ACC112 (cell line): ENCODE data around the gene TM9SF4.

Source experiments
- H2AFZ ChIP-seq: fragments of 200-600 bp; sonication (generic); one replicate; pipeline ENCODE4 v1.6.0; 2017; ENCODE audit warnings: antibody characterized with exemption, low read length; ENCODE audit not compliant: unreplicated experiment
- H3K27ac ChIP-seq: fragments of 200-600 bp; sonication (generic); 2 replicates; pipeline ENCODE4 v1.5.1; 2014; ENCODE audit warnings: low read depth, mild to moderate bottlenecking, antibody characterized with exemption, low read length, moderate library complexity
- H3K27me3 ChIP-seq: fragments of 200-600 bp; sonication (generic); 2 replicates; pipeline ENCODE4 v1.6.1; 2014; ENCODE audit warnings: mild to moderate bottlenecking, antibody characterized with exemption, low read length, moderate library complexity, mixed read lengths; ENCODE audit not compliant: insufficient read depth
- H3K36me3 ChIP-seq: fragments of 200-600 bp; sonication (generic); 2 replicates; pipeline ENCODE4 v1.6.1; 2016; ENCODE audit warnings: mild to moderate bottlenecking, antibody characterized with exemption, low read length, moderate library complexity, mixed read lengths; ENCODE audit not compliant: insufficient read depth
- H3K4me1 ChIP-seq: fragments of 200-600 bp; sonication (generic); one replicate; pipeline ENCODE4 v1.6.1; 2016; ENCODE audit warnings: low read length, mixed read lengths; ENCODE audit not compliant: insufficient read depth, unreplicated experiment, control insufficient read depth
- H3K4me3 ChIP-seq: fragments of 200-600 bp; sonication (generic); 2 replicates; pipeline ENCODE4 v1.5.1; 2014; ENCODE audit warnings: mild to moderate bottlenecking, low read depth, low read length
- H3K79me2 ChIP-seq: fragments of 200-600 bp; sonication (generic); one replicate; pipeline ENCODE4 v1.6.0; 2016; ENCODE audit warnings: low read length; ENCODE audit not compliant: control insufficient read depth, unreplicated experiment, insufficient read depth

Gene TM9SF4, protein sequence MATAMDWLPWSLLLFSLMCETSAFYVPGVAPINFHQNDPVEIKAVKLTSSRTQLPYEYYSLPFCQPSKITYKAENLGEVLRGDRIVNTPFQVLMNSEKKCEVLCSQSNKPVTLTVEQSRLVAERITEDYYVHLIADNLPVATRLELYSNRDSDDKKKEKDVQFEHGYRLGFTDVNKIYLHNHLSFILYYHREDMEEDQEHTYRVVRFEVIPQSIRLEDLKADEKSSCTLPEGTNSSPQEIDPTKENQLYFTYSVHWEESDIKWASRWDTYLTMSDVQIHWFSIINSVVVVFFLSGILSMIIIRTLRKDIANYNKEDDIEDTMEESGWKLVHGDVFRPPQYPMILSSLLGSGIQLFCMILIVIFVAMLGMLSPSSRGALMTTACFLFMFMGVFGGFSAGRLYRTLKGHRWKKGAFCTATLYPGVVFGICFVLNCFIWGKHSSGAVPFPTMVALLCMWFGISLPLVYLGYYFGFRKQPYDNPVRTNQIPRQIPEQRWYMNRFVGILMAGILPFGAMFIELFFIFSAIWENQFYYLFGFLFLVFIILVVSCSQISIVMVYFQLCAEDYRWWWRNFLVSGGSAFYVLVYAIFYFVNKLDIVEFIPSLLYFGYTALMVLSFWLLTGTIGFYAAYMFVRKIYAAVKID

DNA sequence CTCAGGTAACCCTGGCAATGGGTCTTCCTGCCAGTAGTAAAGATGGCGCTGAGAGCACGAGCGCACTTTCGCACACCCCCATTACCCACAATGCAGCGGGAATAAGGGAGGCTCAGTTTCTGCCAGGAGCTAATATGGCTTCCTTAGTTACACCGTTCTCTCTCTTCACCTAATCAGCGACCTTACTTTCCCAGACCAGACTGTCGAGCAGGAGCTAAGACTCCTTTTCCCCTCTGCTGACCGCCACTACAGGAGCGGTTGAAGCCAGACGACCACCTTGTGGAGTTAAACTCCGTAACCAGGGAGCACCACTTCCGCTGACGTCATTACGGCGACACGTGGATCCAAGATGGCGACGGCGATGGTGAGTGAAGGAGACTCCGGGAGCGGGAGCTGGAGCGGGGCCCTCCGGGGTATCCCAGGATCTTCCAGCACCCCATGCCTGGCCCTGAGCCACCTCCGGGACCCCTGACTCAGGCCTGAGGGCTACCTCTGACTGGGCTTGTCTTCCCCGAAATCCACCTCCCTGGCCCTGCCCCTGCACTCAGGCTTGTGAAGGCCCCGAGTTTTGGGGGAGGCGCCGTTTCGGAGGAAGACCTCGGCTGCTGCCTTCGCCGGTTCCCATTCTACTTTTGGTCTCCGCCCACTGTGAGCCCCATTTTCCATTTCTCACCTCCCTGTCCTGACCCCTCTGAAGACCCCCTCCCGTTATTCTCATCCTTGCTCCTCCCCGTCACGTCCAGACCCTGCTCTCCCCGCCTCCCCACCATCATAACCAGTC is at the start of gene TM9SF4:
TSS of gene TM9SF4 (plus strand) at position 323 of the 781 bp plus-strand sequence. CDS start at position 350, 27 bp downstream.
- Histone ChIP-seq H3K36me3 (no peaks in the 10 kb centered on the region), H2AFZ (peak within 1 kb of the TSS; percentile 99), H3K27me3 (no peaks in the 10 kb centered on the region), H3K27ac (peak within 1 kb of the TSS; percentile 97), H3K4me1 (peaks cover 11% of the 10 kb centered on the region), H3K79me2 (peaks cover 46% of the 10 kb centered on the region), H3K4me3 (peak within 1 kb of the TSS; percentile 91)

DNA sequence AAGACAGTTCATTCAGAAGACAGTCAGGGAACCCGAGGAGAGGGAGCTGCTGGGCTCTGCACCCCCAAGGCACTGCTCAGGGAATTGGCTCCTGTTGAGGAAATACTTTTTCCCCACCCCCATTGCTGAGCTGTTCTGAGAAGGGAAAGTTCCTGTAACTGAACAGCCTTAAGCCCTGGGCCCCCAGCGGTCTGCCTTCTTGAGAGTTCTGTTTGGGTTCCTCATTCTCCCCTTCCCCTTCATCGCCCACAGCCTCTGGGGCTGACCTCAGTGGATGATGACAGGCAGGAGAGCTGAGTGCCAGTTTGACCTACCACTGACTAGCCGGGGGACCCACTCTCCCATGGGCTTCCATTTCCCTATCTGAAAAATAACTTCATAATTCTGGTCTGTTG is 46.7 kb upstream of the TM9SF4 start:
- Histone ChIP-seq H2AFZ (no peak overlapping the region), H3K4me3 (no peak overlapping the region), H3K27me3 (peaks cover 55% of the 10 kb centered on the region), H3K79me2 (no peaks in the 10 kb centered on the region), H3K4me1 (peaks cover 5% of the 10 kb centered on the region), H3K27ac (no peak overlapping the region), H3K36me3 (no peaks in the 10 kb centered on the region)

DNA sequence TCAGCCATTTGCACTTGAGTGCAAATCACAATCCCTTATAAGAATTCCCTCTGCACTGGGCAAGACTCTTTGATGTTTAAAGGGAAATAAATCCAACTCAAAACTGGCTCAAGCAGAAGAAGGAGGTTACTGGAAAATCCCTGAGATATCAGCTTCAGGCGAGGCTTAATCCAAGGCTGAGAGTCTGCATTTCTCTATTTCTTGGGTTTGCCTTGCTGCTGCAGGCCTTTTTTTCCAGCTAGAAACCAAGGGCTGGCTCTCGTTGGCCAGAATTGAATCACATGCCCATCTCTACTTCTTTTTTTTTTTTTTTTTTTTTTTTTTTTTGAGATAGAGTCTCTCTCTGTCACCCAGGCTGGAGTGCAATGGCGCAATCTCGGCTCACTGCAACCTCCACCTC is 45.8 kb upstream of the TM9SF4 start:
- Histone ChIP-seq H3K27ac (no peak overlapping the region), H3K4me3 (no peak overlapping the region), H2AFZ (no peak overlapping the region), H3K4me1 (peaks cover 5% of the 10 kb centered on the region), H3K27me3 (peaks cover 48% of the 10 kb centered on the region), H3K79me2 (no peaks in the 10 kb centered on the region), H3K36me3 (no peaks in the 10 kb centered on the region)

DNA sequence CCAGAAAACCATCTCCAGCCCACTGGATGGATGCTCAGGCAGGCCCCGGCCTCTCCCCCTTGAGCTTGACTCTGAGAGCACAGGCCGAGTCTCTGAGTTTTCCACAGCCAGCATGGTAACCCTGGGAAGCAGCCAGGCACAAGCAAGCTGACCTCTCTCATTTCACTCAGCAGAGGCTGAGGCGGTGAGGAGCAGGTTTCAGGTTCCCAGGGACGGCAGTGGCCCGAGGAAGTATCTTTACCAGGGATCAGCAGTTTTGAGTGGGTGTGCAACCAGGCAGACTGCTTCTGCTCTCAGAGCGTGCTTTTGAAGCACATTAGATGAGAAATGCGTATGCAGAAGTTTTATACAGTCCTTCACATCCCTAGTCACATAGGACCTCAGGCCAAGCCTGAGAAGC is 44.8 kb upstream of the TM9SF4 start:
- Histone ChIP-seq H3K27me3 (peaks cover 39% of the 10 kb centered on the region), H3K27ac (no peak overlapping the region), H2AFZ (no peak overlapping the region), H3K36me3 (no peaks in the 10 kb centered on the region), H3K4me3 (no peak overlapping the region), H3K79me2 (no peaks in the 10 kb centered on the region), H3K4me1 (peaks cover 7% of the 10 kb centered on the region)

DNA sequence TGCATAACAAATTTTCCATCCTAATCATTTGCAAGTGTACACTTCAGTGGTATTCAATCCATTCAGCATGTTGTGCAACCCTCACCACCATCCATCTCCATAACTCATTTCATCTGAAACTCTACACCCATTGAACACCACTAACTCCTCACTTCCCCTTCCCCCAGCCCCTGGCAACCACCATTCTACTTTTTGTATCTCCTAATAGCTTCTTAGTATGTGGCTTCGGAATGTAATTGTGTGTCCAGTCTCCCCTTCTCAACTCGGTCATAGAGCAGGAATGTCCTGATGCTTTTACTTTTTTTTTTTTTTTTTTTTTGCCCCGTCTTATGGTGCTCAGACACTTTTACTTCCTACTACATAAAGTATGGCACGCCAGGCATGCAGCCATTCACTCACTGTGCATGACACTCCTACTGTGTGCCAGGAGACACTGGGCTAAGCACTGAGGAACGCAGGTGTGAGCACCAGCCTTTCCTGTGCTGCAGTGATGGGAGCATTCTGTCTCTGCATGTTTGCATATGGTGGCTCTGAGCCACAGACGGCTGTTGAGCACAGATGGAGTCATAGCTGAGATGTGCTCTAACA is 42.2 kb upstream of the TM9SF4 start:
- no peaks in the 10 kb centered on the region for H3K36me3 ChIP-seq
- no peak overlapping the region for H2AFZ ChIP-seq
- peaks cover 8% of the 10 kb centered on the region for H3K4me1 ChIP-seq
- H3K4me3 ChIP-seq: no peak overlapping the region
- H3K79me2 ChIP-seq: no peaks in the 10 kb centered on the region
- no peak overlapping the region for H3K27ac ChIP-seq
- H3K27me3 ChIP-seq: peaks cover 18% of the 10 kb centered on the region

DNA sequence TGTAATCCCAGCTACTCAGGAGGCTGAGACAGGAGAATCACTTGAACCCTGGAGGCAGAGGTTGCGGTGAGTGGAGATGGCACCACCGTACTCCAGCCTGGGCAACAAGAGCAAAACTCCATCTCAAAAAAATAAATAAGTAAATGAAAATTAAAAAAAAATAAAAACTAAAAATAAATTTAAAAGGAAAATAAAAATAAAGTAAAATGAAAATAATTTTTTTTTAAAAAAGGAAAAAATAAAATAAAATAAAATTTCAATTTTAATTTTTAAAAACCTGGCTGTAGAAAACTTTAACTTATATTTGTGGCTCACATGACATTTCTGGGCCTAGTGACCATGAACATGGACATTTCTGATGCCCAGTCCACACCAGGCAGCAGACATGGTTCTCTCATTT is 41.3 kb upstream of the TM9SF4 start:
- H2AFZ ChIP-seq: no peak overlapping the region
- no peak overlapping the region for H3K27ac ChIP-seq
- no peak overlapping the region for H3K4me3 ChIP-seq
- peaks cover 8% of the 10 kb centered on the region for H3K4me1 ChIP-seq
- no peaks in the 10 kb centered on the region for H3K79me2 ChIP-seq
- H3K36me3 ChIP-seq: no peaks in the 10 kb centered on the region
- peaks cover 10% of the 10 kb centered on the region; the same call in 1 of the 2 replicates for H3K27me3 ChIP-seq

DNA sequence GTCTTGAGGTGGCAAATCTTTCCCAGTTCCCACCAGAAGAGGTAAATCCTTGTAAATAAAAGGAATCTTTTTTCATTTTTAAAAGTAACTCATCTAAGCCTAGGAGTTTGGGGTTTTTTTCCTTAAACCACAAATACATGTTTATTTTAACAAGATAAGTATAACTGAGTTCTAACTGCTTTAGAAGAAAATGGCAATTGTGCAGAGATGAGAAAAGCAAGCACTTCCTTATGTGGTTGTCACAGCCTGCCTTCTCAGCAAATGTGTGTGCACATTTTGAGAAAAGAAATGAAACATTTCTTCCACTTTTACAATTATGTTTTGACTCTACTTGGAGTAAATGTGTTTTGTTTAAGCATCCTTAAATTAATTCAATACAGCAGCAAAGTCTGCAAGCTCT is 39.8 kb upstream of the TM9SF4 start:
- no peaks in the 10 kb centered on the region for H3K79me2 ChIP-seq
- H3K36me3 ChIP-seq: no peaks in the 10 kb centered on the region
- no peak overlapping the region for H3K27ac ChIP-seq
- H2AFZ ChIP-seq: no peak overlapping the region
- no peak overlapping the region for H3K4me3 ChIP-seq
- H3K27me3 ChIP-seq: peaks cover 14% of the 10 kb centered on the region; the same call in 1 of the 2 replicates
- peaks cover 8% of the 10 kb centered on the region for H3K4me1 ChIP-seq

DNA sequence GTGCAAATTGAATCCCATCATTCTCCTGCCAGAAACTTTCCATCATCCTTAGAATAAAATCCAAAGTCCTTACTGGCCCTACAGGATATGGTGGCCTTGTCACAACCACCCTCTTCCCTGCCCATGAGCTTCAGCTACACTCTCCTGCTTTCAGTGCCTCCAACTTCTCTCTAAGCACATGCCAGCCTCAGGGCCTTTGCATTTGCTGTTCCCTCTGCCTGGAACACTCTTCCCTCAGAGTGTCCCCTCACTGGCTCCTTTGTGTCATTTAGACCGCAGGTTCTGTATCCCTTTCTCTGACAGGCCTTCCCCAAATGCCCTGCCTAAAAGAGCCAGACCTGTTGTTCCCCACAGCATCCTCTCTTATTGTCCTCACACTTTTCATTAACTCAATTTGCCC is 39.2 kb upstream of the TM9SF4 start:
- no peaks in the 10 kb centered on the region for H3K36me3 ChIP-seq
- peaks cover 18% of the 10 kb centered on the region; the same call in 1 of the 2 replicates for H3K27me3 ChIP-seq
- no peaks in the 10 kb centered on the region for H3K79me2 ChIP-seq
- H3K4me1 ChIP-seq: peaks cover 8% of the 10 kb centered on the region
- no peak overlapping the region for H3K4me3 ChIP-seq
- no peak overlapping the region for H3K27ac ChIP-seq
- H2AFZ ChIP-seq: no peak overlapping the region

DNA sequence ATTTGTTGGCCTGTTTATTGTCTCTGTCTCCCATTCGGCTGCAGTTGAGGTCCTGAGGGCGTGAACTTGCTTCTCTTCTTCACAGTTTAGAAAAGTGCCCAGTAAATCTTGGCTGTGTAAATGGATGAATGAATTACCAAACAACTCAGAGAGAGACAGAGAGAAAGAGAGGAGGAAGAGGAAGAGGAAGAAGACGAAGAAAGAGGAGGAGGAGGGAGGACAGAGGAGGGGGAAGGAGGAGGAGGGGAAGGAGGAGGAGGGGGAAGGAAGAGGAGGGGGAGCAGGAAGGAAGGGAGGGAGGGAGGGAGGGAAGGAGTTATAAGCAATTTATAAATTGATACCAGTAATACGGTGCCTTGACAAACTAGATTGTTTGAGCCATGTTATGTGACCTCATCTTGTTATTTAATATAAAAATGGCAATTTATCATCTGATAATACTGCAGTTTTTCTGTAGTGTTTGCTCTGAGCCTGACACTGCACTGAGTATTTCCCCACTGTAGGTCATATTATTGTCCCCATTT is 38.8 kb upstream of the TM9SF4 start:
- Histone ChIP-seq H3K27ac (no peak overlapping the region), H3K4me1 (peaks cover 8% of the 10 kb centered on the region), H3K4me3 (no peak overlapping the region), H3K36me3 (no peaks in the 10 kb centered on the region), H3K27me3 (peaks cover 23% of the 10 kb centered on the region), H3K79me2 (no peaks in the 10 kb centered on the region), H2AFZ (no peak overlapping the region)
